Bronchial epithelial cell (primary cell): ENCODE measurements around the gene AMPH. TPM values are rescaled to one million over a fixed set of nuclear protein-coding genes. Genes with fewer than 3 reads are reported as not detected.
"Not testable (repeated sequence)": the region's sequence is repeated elsewhere in the genome, so short reads cannot be mapped to it uniquely, and the experiment has no call there.

Source experiments
- DNase-seq: peaks from one replicate; pipeline ENCODE4 v3.0.0-alpha.2; 2010; ENCODE audit warnings: low read depth
- FAIRE-seq: peaks from 2 replicates; lab custom pipeline; 2011; peaks lifted over from hg19 to GRCh38; lab: Jason Lieb, UNC
- H3K27me3 ChIP-seq: 2 replicates; pipeline ENCODE4 v1.5.1; 2011; ENCODE audit warnings: low read length; ENCODE audit not compliant: control insufficient read depth, insufficient read depth
- H3K36me3 ChIP-seq: 2 replicates; pipeline ENCODE4 v1.5.1; 2011; ENCODE audit warnings: low read length; ENCODE audit not compliant: control insufficient read depth, insufficient read depth
- H3K4me3 ChIP-seq: 2 replicates; pipeline ENCODE4 v1.5.1; 2011; ENCODE audit warnings: mild to moderate bottlenecking, low read depth, low read length, control low read depth
- CTCF ChIP-seq: IDR thresholded peaks from 2 replicates; pipeline ENCODE4 v1.5.1; 2011; ENCODE audit warnings: mild to moderate bottlenecking, moderate library complexity, low read length, control low read depth, inconsistent platforms; ENCODE audit not compliant: insufficient read depth, severe bottlenecking
- total RNA-seq: library from RNA; depleted of rRNA; stranded (reverse); fragments of >200 nt; gene quantifications from 2 replicates; pipeline ENCODE4 v1.2.1, GENCODE V29; 2014

Gene AMPH
- total RNA-seq, 1 donor from 2014 or later: not detected

DNA sequence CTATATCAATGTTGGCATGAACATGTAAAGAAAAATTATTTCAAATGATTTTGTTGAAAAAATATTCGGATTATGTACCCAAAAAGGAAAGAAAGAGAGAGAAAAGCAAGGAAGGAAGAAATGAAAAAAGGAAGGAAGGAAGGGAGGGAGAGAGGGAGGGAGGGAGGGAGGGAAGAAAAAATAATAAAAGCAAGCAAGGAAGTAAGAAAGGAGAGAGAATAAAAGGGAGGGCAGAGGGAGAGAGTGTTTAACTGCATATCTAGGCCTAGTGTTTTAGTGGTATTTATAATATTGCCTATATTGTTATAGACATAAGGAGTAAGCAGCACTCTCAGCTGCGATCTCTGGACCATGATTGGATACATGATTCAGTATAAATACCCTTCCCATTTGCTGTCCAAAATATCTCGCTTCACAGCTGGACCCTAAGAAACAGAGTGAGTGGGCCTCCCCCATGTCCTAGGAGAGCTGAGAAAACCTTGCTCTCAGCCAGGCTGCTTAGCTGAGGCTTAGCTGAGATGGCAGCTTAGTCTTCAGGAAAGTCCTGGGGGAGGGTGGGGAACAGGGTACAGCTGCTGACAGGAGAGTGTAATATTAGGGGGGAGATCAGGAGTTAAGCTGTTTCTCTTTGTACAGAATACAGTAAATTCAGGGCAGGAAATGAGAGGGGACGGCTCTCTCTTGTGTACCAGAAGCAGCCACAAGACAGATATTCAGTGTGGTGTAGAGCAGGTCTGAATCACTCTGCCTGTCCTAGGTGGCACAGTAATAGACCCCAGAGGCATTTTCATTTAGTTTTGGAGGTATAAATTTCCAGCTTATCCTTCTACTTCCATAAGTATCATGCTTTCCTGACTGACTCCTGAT is 291.0 kb downstream of the AMPH start:
- Histone ChIP-seq H3K4me3 (no peak overlapping the region), H3K36me3 (no peaks in the 10 kb centered on the region), H3K27me3 (no peaks in the 10 kb centered on the region)
- DNase-seq (no peak), FAIRE-seq (no peak)
- no peak for TF ChIP-seq CTCF

DNA sequence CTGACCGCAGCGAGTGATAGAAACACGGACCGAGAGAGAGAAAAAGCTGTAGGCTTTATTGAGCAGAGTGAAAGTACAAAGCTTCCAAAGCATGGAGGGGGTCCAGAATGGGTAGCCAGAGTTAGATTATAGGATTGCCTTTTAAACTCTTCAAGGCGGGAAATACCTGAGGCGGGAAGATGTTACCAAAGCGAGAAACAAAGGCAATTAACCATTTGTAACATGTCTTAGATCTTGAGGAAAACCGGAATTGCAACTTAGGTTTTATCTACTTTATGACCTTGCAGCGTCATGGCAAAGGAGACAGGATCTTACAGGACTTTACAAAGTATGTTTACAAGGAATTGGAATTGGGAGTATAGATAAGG is 295.0 kb downstream of the AMPH start:
- not testable (repeated sequence) for H3K27me3 ChIP-seq, FAIRE-seq, H3K36me3 ChIP-seq, H3K4me3 ChIP-seq, DNase-seq

- FAIRE-seq (no peak), DNase-seq (peak; percentile 67)
- Histone ChIP-seq H3K27me3 (no peaks in the 10 kb centered on the region), H3K36me3 (no peaks in the 10 kb centered on the region), H3K4me3 (no peak overlapping the region)
- TF ChIP-seq CTCF: peak; percentile 94
Observed at GRCh38 chr7:38335492-38336147, 295.6 kb downstream of the AMPH start.

GRCh38 chr7:38335128-38335491 is 296.1 kb downstream of the AMPH start:
- H3K4me3 ChIP-seq: no peak overlapping the region
- FAIRE-seq: no peak
- no peaks in the 10 kb centered on the region for H3K36me3 ChIP-seq
- DNase-seq: no peak
- H3K27me3 ChIP-seq: no peaks in the 10 kb centered on the region
- TF ChIP-seq CTCF: no peak

- Histone ChIP-seq H3K27me3 (no peaks in the 10 kb centered on the region), H3K4me3 (no peak overlapping the region), H3K36me3 (no peaks in the 10 kb centered on the region)
- FAIRE-seq: no peak
- no peak for DNase-seq
- no peak for TF ChIP-seq CTCF
Observed at GRCh38 chr7:38334163-38334562, 297.0 kb downstream of the AMPH start.
